Activated T-cell treated with anti-CD3 and anti-CD28 coated beads for 4 hours (primary cell): ENCODE data around the gene FICD.

Experiments used
- DNase-seq: peaks from one replicate; pipeline ENCODE4 v3.0.0-alpha.2; 2020

The FICD gene

DNA sequence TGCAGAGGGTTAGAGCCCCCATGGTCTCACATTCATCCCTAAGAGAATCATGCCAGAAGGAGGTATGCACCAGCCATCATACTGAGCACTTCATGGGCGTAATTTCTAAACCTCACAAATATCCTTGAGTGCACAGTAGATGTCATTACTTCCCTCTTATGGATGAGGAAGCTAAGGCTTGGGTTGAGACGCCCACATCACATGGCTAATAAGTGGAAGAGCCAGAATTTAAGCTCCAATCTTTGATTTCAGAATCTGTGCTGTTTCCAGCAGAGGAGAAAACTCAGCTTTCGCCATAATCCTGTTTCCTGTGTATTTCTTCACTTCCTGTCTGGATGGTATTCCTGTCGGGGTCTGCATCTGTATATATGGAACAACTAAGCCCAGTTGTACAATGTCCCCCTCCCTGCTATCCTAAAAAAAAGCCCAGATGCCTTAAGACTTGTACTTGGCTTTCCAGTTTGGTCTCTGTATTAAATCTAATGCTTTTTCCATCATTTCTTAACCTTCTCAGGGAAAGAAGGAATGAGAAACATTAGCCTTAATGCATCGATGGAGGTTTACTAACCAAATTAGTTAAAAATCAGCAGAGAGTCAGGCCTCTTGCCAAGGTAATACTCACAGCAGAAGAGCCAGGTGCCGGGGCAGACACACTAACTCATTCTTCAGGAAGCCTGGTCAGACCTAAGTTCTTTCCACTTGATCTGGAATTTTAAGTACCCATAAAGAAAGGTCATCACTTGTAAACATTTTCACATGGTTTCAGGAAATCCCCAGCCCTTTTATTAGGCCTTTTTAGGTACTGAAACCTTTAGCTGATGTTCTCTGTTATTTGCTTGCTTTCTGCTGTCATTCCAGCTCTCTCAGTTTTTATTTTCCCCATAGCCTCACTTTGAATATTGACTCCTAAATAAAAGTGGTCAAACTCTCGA is 52.6 kb downstream of the FICD start:
- DNase-seq: no peak

- peak; percentile 31 for DNase-seq
Measured at GRCh38 chr12:108568338-108569154, 53.5 kb downstream of the FICD start.
